GM23248 (cell line): ENCODE results near the gene C10orf88.

Experiments
- EZH2 ChIP-seq: fragments of 200-600 bp; sonication (generic); IDR thresholded peaks from 2 replicates; pipeline ENCODE4 v1.6.1; 2018; ENCODE audit warnings: antibody characterized with exemption, mild to moderate bottlenecking; ENCODE audit not compliant: insufficient read depth, poor library complexity, severe bottlenecking
- EZH2phosphoT487 ChIP-seq: fragments of 200-600 bp; sonication (generic); IDR thresholded peaks from 2 replicates; pipeline ENCODE4 v1.6.1; 2018; ENCODE audit warnings: antibody characterized with exemption, moderate library complexity, mild to moderate bottlenecking, low read depth; ENCODE audit not compliant: insufficient read depth

DNA sequence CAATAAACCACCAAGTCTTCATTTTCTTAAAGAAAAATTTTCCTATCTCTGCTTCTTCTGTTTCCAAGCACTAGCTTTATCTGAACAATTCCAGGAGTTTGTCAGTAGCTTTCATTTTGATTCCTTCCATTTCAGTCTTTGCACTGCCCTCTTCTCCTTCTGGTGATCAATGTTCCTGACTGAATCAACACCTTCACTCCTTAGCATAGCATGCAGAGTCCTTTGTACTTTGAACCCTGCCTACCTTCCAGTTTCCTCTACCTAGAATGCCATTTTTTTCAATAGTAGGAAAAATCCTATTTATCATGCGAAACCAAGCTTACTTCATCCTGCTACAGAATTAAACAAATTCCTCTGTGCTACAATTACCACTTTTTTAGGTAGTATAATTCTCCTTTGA lies 1.9 kb upstream of the C10orf88 start:
- TF ChIP-seq EZH2phosphoT487 (no peak), EZH2 (no peak)
